Type B pancreatic cell (in vitro differentiated cells): ENCODE data around the gene APBA2. TPM values are rescaled to one million over a fixed set of nuclear protein-coding genes. Genes with fewer than 3 reads are reported as not detected.

ENCODE experiments used
- DNase-seq: peaks from one replicate; pipeline ENCODE4 v3.0.0; 2021; ENCODE audit warnings: mixed read lengths; ENCODE audit not compliant: unreplicated experiment; ENCODE audit errors: extremely low spot score
- H3K27ac Mint-ChIP-seq: 2 replicates; pipeline ENCODE4 v1.8.0; 2021; ENCODE audit warnings: mild to moderate bottlenecking, mixed read lengths
- H3K27me3 Mint-ChIP-seq: 2 replicates; pipeline ENCODE4 v1.8.0; 2021; ENCODE audit warnings: mixed read lengths
- H3K36me3 Mint-ChIP-seq: 2 replicates; pipeline ENCODE4 v1.8.0; 2021; ENCODE audit warnings: mixed read lengths
- H3K4me1 Mint-ChIP-seq: one replicate; pipeline ENCODE4 v1.8.0; 2021; ENCODE audit warnings: mixed read lengths; ENCODE audit not compliant: unreplicated experiment
- H3K4me3 Mint-ChIP-seq: 2 replicates; pipeline ENCODE4 v1.8.0; 2021; ENCODE audit warnings: mild to moderate bottlenecking, mixed read lengths
- H3K9me3 Mint-ChIP-seq: 2 replicates; pipeline ENCODE4 v1.8.0; 2021; ENCODE audit warnings: mixed read lengths
- total RNA-seq: library from RNA; stranded (reverse); gene quantifications from 2 replicates; pipeline ENCODE4 v1.2.1, GENCODE V29; 2021; ENCODE audit warnings: low replicate concordance
- TF ChIP-seq, protein P1 (sequence below): fragments of 200-600 bp; sonication (generic); conservative IDR thresholded peaks from 2 replicates; pipeline ENCODE4 v1.5.0; 2021; ENCODE audit warnings: antibody characterized with exemption, mild to moderate bottlenecking

APBA2 gene
- total RNA-seq, 1 donor from 2014 or later, result 33.3 TPM

DNA sequence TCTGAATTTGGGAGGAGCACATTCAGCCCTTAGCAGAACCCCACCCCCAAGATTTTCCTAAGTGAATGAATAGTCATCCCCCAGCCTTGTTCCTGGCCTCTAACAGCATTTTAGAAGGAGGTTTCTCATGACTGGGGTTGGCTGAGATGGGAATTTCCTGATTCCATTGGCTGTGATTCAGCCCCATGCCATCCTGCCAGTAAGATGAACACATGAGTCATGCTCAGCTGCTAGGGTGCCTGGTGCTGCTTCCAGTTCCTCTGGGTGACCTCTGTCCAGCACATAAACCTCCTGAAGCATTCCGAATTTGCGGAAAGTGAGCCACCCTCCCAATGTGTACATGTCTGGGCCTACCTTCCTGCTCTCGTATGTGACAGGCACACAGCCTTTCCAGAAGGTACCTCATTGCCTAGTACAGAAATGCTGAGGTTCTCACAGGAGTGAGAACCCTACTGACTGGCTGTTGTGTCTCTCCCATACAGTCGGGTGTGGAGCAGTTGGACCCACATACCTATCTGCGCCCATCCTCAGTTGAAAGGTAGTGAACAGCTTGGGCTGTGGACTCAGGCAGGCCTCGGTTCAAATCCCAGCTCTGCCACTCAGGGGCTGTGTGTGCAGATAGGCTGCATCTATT lies 91.7 kb downstream of the APBA2 start:
- Mint-ChIP-seq H3K27ac (no peak overlapping the region), H3K4me1 (peaks cover 13% of the 10 kb centered on the region), H3K27me3 (no peaks in the 10 kb centered on the region), H3K9me3 (no peaks in the 10 kb centered on the region), H3K36me3 (no peaks in the 10 kb centered on the region), H3K4me3 (no peak overlapping the region)
- TF ChIP-seq, protein P1, sequence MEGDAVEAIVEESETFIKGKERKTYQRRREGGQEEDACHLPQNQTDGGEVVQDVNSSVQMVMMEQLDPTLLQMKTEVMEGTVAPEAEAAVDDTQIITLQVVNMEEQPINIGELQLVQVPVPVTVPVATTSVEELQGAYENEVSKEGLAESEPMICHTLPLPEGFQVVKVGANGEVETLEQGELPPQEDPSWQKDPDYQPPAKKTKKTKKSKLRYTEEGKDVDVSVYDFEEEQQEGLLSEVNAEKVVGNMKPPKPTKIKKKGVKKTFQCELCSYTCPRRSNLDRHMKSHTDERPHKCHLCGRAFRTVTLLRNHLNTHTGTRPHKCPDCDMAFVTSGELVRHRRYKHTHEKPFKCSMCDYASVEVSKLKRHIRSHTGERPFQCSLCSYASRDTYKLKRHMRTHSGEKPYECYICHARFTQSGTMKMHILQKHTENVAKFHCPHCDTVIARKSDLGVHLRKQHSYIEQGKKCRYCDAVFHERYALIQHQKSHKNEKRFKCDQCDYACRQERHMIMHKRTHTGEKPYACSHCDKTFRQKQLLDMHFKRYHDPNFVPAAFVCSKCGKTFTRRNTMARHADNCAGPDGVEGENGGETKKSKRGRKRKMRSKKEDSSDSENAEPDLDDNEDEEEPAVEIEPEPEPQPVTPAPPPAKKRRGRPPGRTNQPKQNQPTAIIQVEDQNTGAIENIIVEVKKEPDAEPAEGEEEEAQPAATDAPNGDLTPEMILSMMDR, result no peak
- DNase-seq, result no peak

DNA sequence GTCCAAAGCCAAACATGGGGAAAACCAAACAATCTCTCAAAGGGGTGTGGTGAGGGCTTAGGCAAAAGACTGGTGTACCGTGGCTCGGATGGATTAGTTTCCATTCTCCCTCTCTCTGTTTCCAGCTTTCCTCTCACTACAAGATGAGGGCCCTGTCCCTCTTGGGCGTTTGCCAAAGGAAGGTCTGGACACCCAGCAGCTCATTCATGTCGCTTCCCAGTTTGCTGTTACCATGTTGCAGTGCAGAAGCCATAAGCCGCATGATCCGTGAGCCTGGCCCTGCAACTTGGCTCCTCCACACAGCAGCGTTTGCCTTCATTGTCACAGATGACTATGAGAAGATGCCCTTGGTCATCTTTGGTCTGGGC lies 92.2 kb downstream of the APBA2 start:
- TF ChIP-seq, protein P1, result no peak
- Mint-ChIP-seq H3K36me3 (no peaks in the 10 kb centered on the region), H3K9me3 (no peaks in the 10 kb centered on the region), H3K4me1 (peaks cover 13% of the 10 kb centered on the region), H3K27ac (no peak overlapping the region), H3K27me3 (no peaks in the 10 kb centered on the region), H3K4me3 (no peak overlapping the region)
- DNase-seq, result no peak

DNA sequence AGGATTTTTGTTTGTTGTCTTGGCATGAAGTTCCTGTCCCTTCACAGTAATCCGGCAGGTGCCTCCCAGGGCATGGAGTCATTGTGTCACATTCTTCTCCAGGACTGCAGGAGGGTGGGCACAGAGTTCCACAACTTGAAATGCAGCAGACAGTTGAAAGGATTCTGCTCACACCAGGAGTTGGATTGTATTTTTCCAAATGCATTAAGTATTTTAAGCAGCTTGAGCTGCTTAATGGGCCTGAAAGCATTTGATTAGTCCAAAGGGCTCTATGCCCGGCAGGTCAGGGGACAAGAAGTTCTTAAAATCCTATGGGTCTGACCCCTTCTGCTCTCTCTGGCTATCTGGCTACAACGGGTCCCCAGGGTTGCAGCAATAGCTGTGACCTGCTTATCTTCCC lies 92.9 kb downstream of the APBA2 start:
- no peak overlapping the region for H3K4me3 Mint-ChIP-seq

DNA sequence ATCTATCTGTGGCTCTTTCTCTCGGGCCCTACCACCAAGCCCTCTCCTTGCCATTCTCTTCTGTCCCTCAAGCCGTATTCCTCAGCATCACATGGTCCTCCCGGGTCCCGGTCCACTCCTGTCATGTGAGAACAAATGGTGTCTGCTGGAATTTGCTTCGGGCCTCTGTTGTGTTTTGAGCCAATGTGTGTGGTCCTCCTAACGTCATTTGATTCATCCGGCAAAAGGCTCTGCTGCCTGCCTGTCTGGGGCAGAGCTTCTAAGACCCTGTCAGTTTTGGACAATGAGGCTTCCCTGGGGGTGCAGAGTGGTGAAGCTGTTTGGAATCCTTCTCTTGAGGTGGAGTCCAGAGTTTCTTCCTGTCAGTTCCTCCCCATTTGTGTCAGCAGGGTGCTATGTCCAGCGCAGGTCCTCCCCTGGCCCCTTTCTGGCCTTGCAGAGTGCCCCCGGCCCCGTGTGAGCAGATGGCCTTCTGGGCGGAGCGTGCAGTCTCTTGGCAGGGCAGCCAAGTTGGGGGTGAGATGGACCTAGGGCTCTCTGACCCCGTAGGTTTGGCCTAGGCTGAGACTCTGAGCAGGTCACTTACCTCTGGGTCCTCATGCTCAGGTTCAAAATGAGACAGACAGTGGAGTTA lies 93.6 kb downstream of the APBA2 start:
- H3K4me3 Mint-ChIP-seq, result no peak overlapping the region

More for the DNA sequence above, 92.9 kb downstream of the APBA2 start:
- Mint-ChIP-seq H3K9me3 (no peaks in the 10 kb centered on the region), H3K27ac (no peak overlapping the region), H3K4me1 (peaks cover 13% of the 10 kb centered on the region), H3K36me3 (no peaks in the 10 kb centered on the region), H3K27me3 (no peaks in the 10 kb centered on the region)
- DNase-seq, result no peak
- TF ChIP-seq, protein P1, result no peak

DNA sequence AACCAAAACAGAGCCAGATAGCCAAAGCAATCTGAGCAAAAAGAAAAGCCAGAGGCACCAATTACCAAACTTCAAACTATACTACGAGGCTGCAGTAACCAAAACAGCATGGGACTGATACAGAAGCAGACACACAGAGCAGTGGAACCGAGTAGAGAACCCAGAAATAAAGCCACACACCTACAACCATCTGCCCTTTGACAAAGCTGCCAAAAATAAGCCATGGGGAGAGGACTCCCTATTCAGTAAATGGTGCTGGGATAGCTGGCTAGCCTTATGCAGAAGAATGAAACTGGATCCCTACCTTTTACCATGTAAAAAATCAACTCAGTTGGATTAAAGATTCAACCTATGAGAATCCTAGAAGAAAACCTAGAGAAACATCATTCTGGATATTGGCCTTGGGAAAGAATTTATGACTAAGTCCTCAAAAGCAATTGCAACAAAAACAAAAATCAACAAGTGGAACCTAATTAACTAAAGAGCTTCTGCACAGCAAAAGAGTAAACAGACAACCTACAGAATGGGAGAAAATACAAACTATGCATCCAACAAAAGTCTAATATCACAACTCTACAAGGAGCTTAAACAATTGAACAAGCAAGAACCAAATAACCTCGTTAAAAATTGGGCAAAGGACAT lies 95.1 kb downstream of the APBA2 start:
- H3K27ac Mint-ChIP-seq, result no peak overlapping the region
- H3K4me3 Mint-ChIP-seq, result no peak overlapping the region
- no peaks in the 10 kb centered on the region for H3K36me3 Mint-ChIP-seq
- H3K9me3 Mint-ChIP-seq, result no peaks in the 10 kb centered on the region
- TF ChIP-seq, protein P1, result no peak
- H3K27me3 Mint-ChIP-seq, result no peaks in the 10 kb centered on the region
- no peak for DNase-seq
- H3K4me1 Mint-ChIP-seq, result peaks cover 25% of the 10 kb centered on the region

More for the DNA sequence above, 93.6 kb downstream of the APBA2 start:
- H3K9me3 Mint-ChIP-seq, result no peaks in the 10 kb centered on the region
- H3K27ac Mint-ChIP-seq, result peak overlapping the region; percentile 3
- no peak for DNase-seq
- TF ChIP-seq, protein P1, result no peak
- H3K36me3 Mint-ChIP-seq, result no peaks in the 10 kb centered on the region
- peaks cover 13% of the 10 kb centered on the region for H3K4me1 Mint-ChIP-seq
- no peaks in the 10 kb centered on the region for H3K27me3 Mint-ChIP-seq
